Caco-2 (cell line): ENCODE results near the gene WDR48. TPM values are rescaled to one million over a fixed set of nuclear protein-coding genes. Genes with fewer than 3 reads are reported as not detected.

ENCODE experiments used
- BruUV-seq: library from RNA; stranded (reverse); fragments of 400-500 nt; replicated peaks from 2 replicates; lab custom pipeline; 2021; lab: Mats Ljungman, UMichigan
- CTCF ChIA-PET: fragments of 300-600 bp; sonication (Branson Sonifier 250); formaldehyde crosslinking; loops from one replicate; lab custom pipeline; 2022; ENCODE audit warnings: antibody characterized with exemption; lab: Charles Lee
- POLR2A ChIA-PET: fragments of 300-600 bp; sonication (Branson Sonifier 250); formaldehyde crosslinking; loops from one replicate; lab custom pipeline; 2022; ENCODE audit warnings: antibody characterized with exemption; lab: Charles Lee
- DNase-seq, 2 experiments: peaks; one replicate each; pipeline versions ENCODE4 v3.0.0 to v3.0.0-alpha.2; 2020 to 2022
- H3K27me3 ChIP-seq: replicated peaks from 2 replicates; pipeline ENCODE4 v1.6.0; 2011; ENCODE audit warnings: low read length; ENCODE audit not compliant: control insufficient read depth, insufficient read depth
- H3K36me3 ChIP-seq: 2 replicates; pipeline ENCODE4 v1.5.1; 2011; ENCODE audit warnings: low read length; ENCODE audit not compliant: control insufficient read depth, insufficient read depth
- H3K4me1 ChIP-seq: fragments of 250-450 bp; sonication (Bioruptor Pico); 2 replicates; pipeline ENCODE4 v1.5.1; 2020; ENCODE audit warnings: mild to moderate bottlenecking
- H3K4me3 ChIP-seq: 2 replicates; pipeline ENCODE4 v1.5.1; 2011; ENCODE audit warnings: low read depth, mild to moderate bottlenecking, control low read depth, low read length
- H3K9me3 ChIP-seq: fragments of 250-450 bp; sonication (Bioruptor Pico); 2 replicates; pipeline ENCODE4 v1.5.1; 2020; ENCODE audit warnings: mild to moderate bottlenecking, moderate library complexity
- H3K27ac Mint-ChIP-seq: one replicate; pipeline ENCODE4 v1.8.0; 2022; ENCODE audit warnings: mixed read lengths; ENCODE audit not compliant: unreplicated experiment
- H3K27me3 Mint-ChIP-seq: one replicate; pipeline ENCODE4 v1.8.0; 2022; ENCODE audit warnings: mixed read lengths; ENCODE audit not compliant: insufficient read depth, unreplicated experiment
- H3K36me3 Mint-ChIP-seq: one replicate; pipeline ENCODE4 v1.8.0; 2022; ENCODE audit warnings: mild to moderate bottlenecking, mixed read lengths; ENCODE audit not compliant: insufficient read depth, unreplicated experiment
- H3K4me1 Mint-ChIP-seq: one replicate; pipeline ENCODE4 v1.8.0; 2022; ENCODE audit warnings: low read depth, mixed read lengths; ENCODE audit not compliant: unreplicated experiment
- H3K4me3 Mint-ChIP-seq: one replicate; pipeline ENCODE4 v1.8.0; 2022; ENCODE audit warnings: mild to moderate bottlenecking, moderate library complexity, mixed read lengths; ENCODE audit not compliant: unreplicated experiment
- H3K9me3 Mint-ChIP-seq: one replicate; pipeline ENCODE4 v1.8.0; 2022; ENCODE audit warnings: mixed read lengths; ENCODE audit not compliant: unreplicated experiment
- CTCF ChIP-seq, 2 experiments: fragments of 200-600 bp in 1 of 2; IDR thresholded peaks; 1 replicate in 1 of 2; 2 replicates in 1 of 2; pipeline versions ENCODE4 v1.5.1 to v1.8.0; 2011 to 2022; ENCODE audit warnings: antibody characterized with exemption in 1 of 2, control low read depth in 1 of 2, inconsistent platforms in 1 of 2, low read depth in 1 of 2, low read length in 1 of 2, mild to moderate bottlenecking in 1 of 2, moderate library complexity in 1 of 2; ENCODE audit not compliant: insufficient read depth in 1 of 2, severe bottlenecking in 1 of 2, unreplicated experiment in 1 of 2
- intact Hi-C: fragments of 100-400 bp; cut with micrococcal nuclease; formaldehyde crosslinking; loops from one replicate; pipeline ENCODE4 v1.10.0; 2022; ENCODE audit not compliant: unreplicated experiment
- total RNA-seq: library from RNA; stranded (reverse); gene quantifications from 2 replicates; pipeline ENCODE4 v1.2.3, GENCODE V29; 2022

Gene WDR48
- total RNA-seq, 1 experiment from 2014 or later = 27.6 TPM

- Histone ChIP-seq H3K4me3 (no peak overlapping the region), H3K36me3 (peaks cover 4% of the 10 kb centered on the region), H3K9me3 (no peaks in the 10 kb centered on the region), H3K27me3 (no peaks in the 10 kb centered on the region), H3K4me1 (peaks cover 8% of the 10 kb centered on the region; the same call in 1 of the 2 replicates)
- Mint-ChIP-seq H3K27ac (peak overlapping the region; percentile 34), H3K9me3 (no peaks in the 10 kb centered on the region), H3K4me3 (no peak overlapping the region), H3K4me1 (peaks cover 22% of the 10 kb centered on the region), H3K27me3 (no peaks in the 10 kb centered on the region), H3K36me3 (peaks cover 16% of the 10 kb centered on the region)
- CTCF ChIA-PET = no interaction called here
- DNase-seq = no peak
- TF ChIP-seq CTCF (IDR thresholded peaks at IDR 0.05; ENCODE audit: insufficient read depth in 1 of 2, low read depth in 1 of 2, low read length in 1 of 2, severe bottlenecking in 1 of 2, unreplicated experiment in 1 of 2) = no peak
- intact Hi-C loops = no loop called here
- no TSS peak for BruUV-seq
- POLR2A ChIA-PET = interaction anchor here (0.8 kb wide), 1 partner anchor 53 kb away, joined by 7 read pairs; the partner anchor contains the start of genes SCN11A and WDR48
These were observed 53.3 kb downstream of the WDR48 start for GRCh38 chr3:39104961-39105686.

GRCh38 chr3:39105687-39106063 lies 53.9 kb downstream of the WDR48 start:
- TF ChIP-seq CTCF (IDR thresholded peaks at IDR 0.05; ENCODE audit: insufficient read depth in 1 of 2, low read depth in 1 of 2, low read length in 1 of 2, severe bottlenecking in 1 of 2, unreplicated experiment in 1 of 2) = no peak
- no peaks in the 10 kb centered on the region for H3K9me3 Mint-ChIP-seq
- POLR2A ChIA-PET = interaction anchor here (0.8 kb wide), 1 partner anchor 54 kb away, joined by 7 read pairs; the partner anchor contains the start of genes SCN11A and WDR48
- CTCF ChIA-PET = no interaction called here
- peaks cover 16% of the 10 kb centered on the region for H3K36me3 Mint-ChIP-seq
- Histone ChIP-seq H3K4me1 (peaks cover 8% of the 10 kb centered on the region; the same call in 1 of the 2 replicates), H3K27me3 (no peaks in the 10 kb centered on the region), H3K36me3 (peaks cover 4% of the 10 kb centered on the region), H3K4me3 (no peak overlapping the region), H3K9me3 (no peaks in the 10 kb centered on the region)
- intact Hi-C loops = no loop called here
- H3K27me3 Mint-ChIP-seq = no peaks in the 10 kb centered on the region
- peaks cover 22% of the 10 kb centered on the region for H3K4me1 Mint-ChIP-seq
- no peak for DNase-seq
- no TSS peak for BruUV-seq
- no peak overlapping the region for H3K4me3 Mint-ChIP-seq
- H3K27ac Mint-ChIP-seq = no peak overlapping the region

GRCh38 chr3:39106281-39106811 lies 54.5 kb downstream of the WDR48 start:
- H3K4me1 Mint-ChIP-seq = peaks cover 22% of the 10 kb centered on the region
- H3K36me3 Mint-ChIP-seq = peaks cover 16% of the 10 kb centered on the region
- DNase-seq = no peak
- Histone ChIP-seq H3K4me1 (peaks cover 8% of the 10 kb centered on the region; the same call in 1 of the 2 replicates), H3K4me3 (peak overlapping the region; percentile 98), H3K9me3 (no peaks in the 10 kb centered on the region), H3K27me3 (no peaks in the 10 kb centered on the region), H3K36me3 (peaks cover 4% of the 10 kb centered on the region)
- ChIA-PET CTCF (no interaction called here), POLR2A (no interaction called here)
- H3K9me3 Mint-ChIP-seq = no peaks in the 10 kb centered on the region
- peak overlapping the region; percentile 89 for H3K27ac Mint-ChIP-seq
- peak overlapping the region; percentile 84 for H3K4me3 Mint-ChIP-seq
- TSS peak; percentile 43 for BruUV-seq
- no peaks in the 10 kb centered on the region for H3K27me3 Mint-ChIP-seq
- intact Hi-C loops = no loop called here
- no peak for TF ChIP-seq CTCF (IDR thresholded peaks at IDR 0.05; ENCODE audit: insufficient read depth in 1 of 2, low read depth in 1 of 2, low read length in 1 of 2, severe bottlenecking in 1 of 2, unreplicated experiment in 1 of 2)
